Measurements from ENCODE around the gene TNIK. TPM values are rescaled to one million over a fixed set of nuclear protein-coding genes. Genes with fewer than 3 reads are reported as not detected.

Gene TNIK
- total RNA-seq, 2 donors from 2014 or later: 9.0 to 11.6 TPM

DNA sequence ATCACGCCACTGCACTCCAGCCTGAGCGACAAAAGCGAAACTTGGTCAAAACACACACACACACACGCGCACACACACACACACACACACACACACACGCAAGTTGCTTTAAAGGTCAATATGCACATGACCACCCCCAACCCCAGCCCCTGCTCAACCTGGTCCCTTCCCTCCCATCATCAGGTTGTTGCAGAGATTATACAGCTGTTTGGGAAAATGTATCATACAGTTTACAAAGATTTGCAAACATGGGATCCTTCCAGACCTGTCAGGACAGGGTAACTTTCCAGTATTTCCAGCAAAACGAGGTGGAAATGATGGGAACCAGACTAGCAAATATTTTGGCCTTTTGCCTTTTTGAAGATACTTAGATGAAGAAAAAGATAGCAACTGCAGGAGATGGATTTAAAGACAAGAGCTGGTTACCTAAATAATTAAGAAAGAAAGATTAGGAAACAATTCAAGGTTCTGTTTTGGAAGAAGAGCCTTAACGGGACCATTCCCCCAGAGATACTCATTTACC, 80.2 kb downstream of the TNIK start:
- Histone ChIP-seq H3K36me3 (no peaks in the 10 kb centered on the region), H3K4me1 (peaks cover 0 to 13% of the 10 kb centered on the region in 2 donors), H3K27me3 (no peaks in the 10 kb centered on the region), H3K9me3 (no peaks in the 10 kb centered on the region), H3K4me3 (no peak overlapping the region), H3K27ac (no peak overlapping the region)
- DNase-seq (ENCODE audit: low spot score): no peak
- TF ChIP-seq, protein P1, sequence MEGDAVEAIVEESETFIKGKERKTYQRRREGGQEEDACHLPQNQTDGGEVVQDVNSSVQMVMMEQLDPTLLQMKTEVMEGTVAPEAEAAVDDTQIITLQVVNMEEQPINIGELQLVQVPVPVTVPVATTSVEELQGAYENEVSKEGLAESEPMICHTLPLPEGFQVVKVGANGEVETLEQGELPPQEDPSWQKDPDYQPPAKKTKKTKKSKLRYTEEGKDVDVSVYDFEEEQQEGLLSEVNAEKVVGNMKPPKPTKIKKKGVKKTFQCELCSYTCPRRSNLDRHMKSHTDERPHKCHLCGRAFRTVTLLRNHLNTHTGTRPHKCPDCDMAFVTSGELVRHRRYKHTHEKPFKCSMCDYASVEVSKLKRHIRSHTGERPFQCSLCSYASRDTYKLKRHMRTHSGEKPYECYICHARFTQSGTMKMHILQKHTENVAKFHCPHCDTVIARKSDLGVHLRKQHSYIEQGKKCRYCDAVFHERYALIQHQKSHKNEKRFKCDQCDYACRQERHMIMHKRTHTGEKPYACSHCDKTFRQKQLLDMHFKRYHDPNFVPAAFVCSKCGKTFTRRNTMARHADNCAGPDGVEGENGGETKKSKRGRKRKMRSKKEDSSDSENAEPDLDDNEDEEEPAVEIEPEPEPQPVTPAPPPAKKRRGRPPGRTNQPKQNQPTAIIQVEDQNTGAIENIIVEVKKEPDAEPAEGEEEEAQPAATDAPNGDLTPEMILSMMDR (IDR thresholded peaks at IDR 0.05): no peak

GRCh38 chr3:171379281-171379680, 80.9 kb downstream of the TNIK start:
- H3K27ac ChIP-seq: no peak overlapping the region
- DNase-seq (ENCODE audit: low spot score): no peak
- H3K4me1 ChIP-seq: peaks cover 0 to 19% of the 10 kb centered on the region in 2 donors

GRCh38 chr3:171378586-171378985, 81.6 kb downstream of the TNIK start:
- Histone ChIP-seq H3K36me3 (no peaks in the 10 kb centered on the region), H3K9me3 (no peaks in the 10 kb centered on the region), H3K4me3 (no peak overlapping the region), H3K4me1 (peaks cover 0 to 26% of the 10 kb centered on the region in 2 donors), H3K27me3 (no peaks in the 10 kb centered on the region), H3K27ac (no peak overlapping the region)
- no peak for DNase-seq (ENCODE audit: low spot score)
- TF ChIP-seq, protein P1 (IDR thresholded peaks at IDR 0.05): no peak

More at GRCh38 chr3:171379281-171379680, 80.9 kb downstream of the TNIK start:
- H3K27me3 ChIP-seq: no peaks in the 10 kb centered on the region
- no peaks in the 10 kb centered on the region for H3K9me3 ChIP-seq
- H3K4me3 ChIP-seq: no peak overlapping the region
- TF ChIP-seq, protein P1 (IDR thresholded peaks at IDR 0.05): no peak
- H3K36me3 ChIP-seq: no peaks in the 10 kb centered on the region

- Histone ChIP-seq H3K4me3 (no peak overlapping the region), H3K27ac (no peak overlapping the region), H3K27me3 (no peaks in the 10 kb centered on the region), H3K36me3 (no peaks in the 10 kb centered on the region), H3K9me3 (no peaks in the 10 kb centered on the region), H3K4me1 (peaks cover 0 to 31% of the 10 kb centered on the region in 2 donors)
- DNase-seq (ENCODE audit: low spot score): no peak
- TF ChIP-seq, protein P1 (IDR thresholded peaks at IDR 0.05): no peak
These were observed 82.3 kb downstream of the TNIK start for GRCh38 chr3:171377859-171378258.

DNA sequence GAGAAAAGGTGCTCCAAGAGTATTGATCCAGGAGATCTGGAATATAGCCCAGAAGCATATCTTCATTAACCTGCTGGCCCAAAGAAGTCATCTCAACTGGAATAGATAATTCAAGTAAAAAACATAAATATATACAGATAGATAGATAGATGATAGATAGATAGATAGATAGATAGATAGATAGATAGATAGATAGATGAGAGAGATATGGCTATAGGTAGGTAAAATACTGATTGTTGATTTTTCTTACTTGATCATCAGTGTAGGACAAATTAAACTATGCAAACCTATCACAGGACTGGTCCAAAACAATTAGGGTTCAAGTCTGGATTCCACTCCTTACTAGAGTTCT, 83.6 kb downstream of the TNIK start:
- no peak for DNase-seq (ENCODE audit: low spot score)
- Histone ChIP-seq H3K4me1 (peaks cover 0 to 31% of the 10 kb centered on the region in 2 donors), H3K36me3 (no peaks in the 10 kb centered on the region), H3K27me3 (no peaks in the 10 kb centered on the region), H3K4me3 (no peak overlapping the region), H3K9me3 (no peaks in the 10 kb centered on the region), H3K27ac (no peak overlapping the region)
- TF ChIP-seq, protein P1 (IDR thresholded peaks at IDR 0.05): no peak

Data from right atrium auricular region (tissue), 2 donors.